Measurements from ENCODE around the gene TAF1C.

- TF ChIP-seq CTCF (IDR thresholded peaks at IDR 0.05) (no peak), HDAC2 (IDR thresholded peaks at IDR 0.05) (no peak), POLR2A (IDR thresholded peaks at IDR 0.05; ENCODE audit: low read length) (no peak), MAZ (IDR thresholded peaks at IDR 0.05; ENCODE audit: borderline replicate concordance, low read depth, low read length) (no peak), ELK1 (IDR thresholded peaks at IDR 0.05; ENCODE audit: low read depth, low read length) (no peak), RAD21 (conservative IDR thresholded peaks at IDR 0.05 in 1 of 2, IDR thresholded peaks at IDR 0.05 in 1 of 2) (no peak), BHLHE40 (IDR thresholded peaks at IDR 0.05; ENCODE audit: low read depth, low read length) (no peak), TP53 (CRISPR knock-in tag; IDR thresholded peaks at IDR 0.05) (no peak), FOXS1 (CRISPR knock-in tag; IDR thresholded peaks at IDR 0.05) (no peak), EP300 (IDR thresholded peaks at IDR 0.05) (no peak), MYC (IDR thresholded peaks at IDR 0.05; ENCODE audit: borderline replicate concordance, low read length) (no peak), RCOR1 (IDR thresholded peaks at IDR 0.05; ENCODE audit: low read depth, low read length) (no peak), JUN (IDR thresholded peaks at IDR 0.05) (no peak), SMC3 (IDR thresholded peaks at IDR 0.05) (no peak)
These were observed 27.1 kb downstream of the TAF1C start for GRCh38 chr16:84159800-84160199.
